K562 (cell line): Measurements from ENCODE around the gene SETDB2. TPM values are rescaled to one million over a fixed set of nuclear protein-coding genes. Genes with fewer than 3 reads are reported as not detected.

Experiments used
- ARID1B ChIP-seq: fragments of 450-650 bp; IDR thresholded peaks from 2 replicates; pipeline ENCODE4 v1.6.1; 2016; ENCODE audit warnings: antibody characterized with exemption, mild to moderate bottlenecking, inconsistent platforms
- BCOR ChIP-seq: fragments of 450-650 bp; IDR thresholded peaks from 2 replicates; pipeline ENCODE4 v1.6.1; 2016
- DDX20 ChIP-seq: fragments of 450-650 bp; IDR thresholded peaks from 2 replicates; pipeline ENCODE4 v1.6.1; 2016; ENCODE audit warnings: missing genetic modification characterization, low read depth, mild to moderate bottlenecking, missing compliant biosample characterization, moderate library complexity
- HDAC3 ChIP-seq: fragments of 450-650 bp; IDR thresholded peaks from 2 replicates; pipeline ENCODE4 v1.6.1; 2018; ENCODE audit warnings: borderline replicate concordance, mild to moderate bottlenecking, moderate library complexity; ENCODE audit not compliant: partially characterized antibody
- NCOR1 ChIP-seq: fragments of 450-650 bp; IDR thresholded peaks from 2 replicates; pipeline ENCODE4 v1.6.1; 2016; ENCODE audit warnings: mild to moderate bottlenecking, moderate library complexity
- SPI1 ChIP-seq: IDR thresholded peaks from 2 replicates; pipeline ENCODE4 v1.6.1; 2011; ENCODE audit warnings: low read depth, low read length, control low read depth, borderline replicate concordance
- ZNF561 ChIP-seq: fragments of 450-650 bp; formaldehyde crosslinking; conservative IDR thresholded peaks from 2 replicates; pipeline ENCODE4 v1.4.0; 2020; ENCODE audit warnings: mild to moderate bottlenecking, moderate library complexity
- ZNF75A ChIP-seq: fragments of 450-650 bp; formaldehyde crosslinking; IDR thresholded peaks from 2 replicates; pipeline ENCODE4 v1.4.0; 2020; ENCODE audit warnings: mild to moderate bottlenecking
- polyA plus RNA-seq, 8 experiments: library from polyadenylated mRNA; depleted of rRNA in 4 of 8; stranded (reverse) in 5 of 8; unstranded in 3 of 8; fragments of >200 nt; fragmentation: Nextera tagmentation in 2 of 8; fragmentation: Illumina TruSeq in 1 of 8; extraction: Ambion mirVana in 2 of 8; extraction: Trizol in 1 of 8; gene quantifications; 2 replicates each; pipeline versions ENCODE4 v1.2.1 to v1.2.3, GENCODE V29; 2011 to 2014; ENCODE audit warnings: inconsistent platforms in 1 of 8, missing spikeins in 1 of 8
- total RNA-seq, 7 experiments: library from RNA; depleted of rRNA in 6 of 7; stranded (reverse); fragments of >200 nt in 6 of 7; fragmentation: Illumina TruSeq in 2 of 7; extraction: Trizol in 2 of 7; gene quantifications; 2 replicates each; pipeline versions ENCODE4 v1.2.1 to v1.2.3, GENCODE V29; 2011 to 2021; ENCODE audit warnings: low replicate concordance in 1 of 7
- TF ChIP-seq, protein P1 (sequence below): fragments of 450-650 bp; IDR thresholded peaks from 2 replicates; pipeline ENCODE4 v1.6.1; 2016; ENCODE audit warnings: mild to moderate bottlenecking, moderate library complexity
- TF ChIP-seq, protein P2 (sequence below): IDR thresholded peaks from 2 replicates; pipeline ENCODE4 v1.6.1; 2011; ENCODE audit warnings: borderline replicate concordance, low read depth, mild to moderate bottlenecking, moderate library complexity, low read length; ENCODE audit not compliant: insufficient read depth, poor library complexity, severe bottlenecking
- TF ChIP-seq, protein P3 (sequence below): fragments of 450-650 bp; IDR thresholded peaks from 2 replicates; pipeline ENCODE4 v1.6.1; 2016

The SETDB2 gene
- total and polyA plus RNA-seq, 9 of the 15 experiments (the other 6 are each of a cell fraction or from before 2014, with no cell fraction given), result 1.0 to 9.0 (median 6.1) TPM

GRCh38 chr13:49400755-49401659 is 43.1 kb upstream of the SETDB2 start (continued):
- TF ChIP-seq, protein P1, sequence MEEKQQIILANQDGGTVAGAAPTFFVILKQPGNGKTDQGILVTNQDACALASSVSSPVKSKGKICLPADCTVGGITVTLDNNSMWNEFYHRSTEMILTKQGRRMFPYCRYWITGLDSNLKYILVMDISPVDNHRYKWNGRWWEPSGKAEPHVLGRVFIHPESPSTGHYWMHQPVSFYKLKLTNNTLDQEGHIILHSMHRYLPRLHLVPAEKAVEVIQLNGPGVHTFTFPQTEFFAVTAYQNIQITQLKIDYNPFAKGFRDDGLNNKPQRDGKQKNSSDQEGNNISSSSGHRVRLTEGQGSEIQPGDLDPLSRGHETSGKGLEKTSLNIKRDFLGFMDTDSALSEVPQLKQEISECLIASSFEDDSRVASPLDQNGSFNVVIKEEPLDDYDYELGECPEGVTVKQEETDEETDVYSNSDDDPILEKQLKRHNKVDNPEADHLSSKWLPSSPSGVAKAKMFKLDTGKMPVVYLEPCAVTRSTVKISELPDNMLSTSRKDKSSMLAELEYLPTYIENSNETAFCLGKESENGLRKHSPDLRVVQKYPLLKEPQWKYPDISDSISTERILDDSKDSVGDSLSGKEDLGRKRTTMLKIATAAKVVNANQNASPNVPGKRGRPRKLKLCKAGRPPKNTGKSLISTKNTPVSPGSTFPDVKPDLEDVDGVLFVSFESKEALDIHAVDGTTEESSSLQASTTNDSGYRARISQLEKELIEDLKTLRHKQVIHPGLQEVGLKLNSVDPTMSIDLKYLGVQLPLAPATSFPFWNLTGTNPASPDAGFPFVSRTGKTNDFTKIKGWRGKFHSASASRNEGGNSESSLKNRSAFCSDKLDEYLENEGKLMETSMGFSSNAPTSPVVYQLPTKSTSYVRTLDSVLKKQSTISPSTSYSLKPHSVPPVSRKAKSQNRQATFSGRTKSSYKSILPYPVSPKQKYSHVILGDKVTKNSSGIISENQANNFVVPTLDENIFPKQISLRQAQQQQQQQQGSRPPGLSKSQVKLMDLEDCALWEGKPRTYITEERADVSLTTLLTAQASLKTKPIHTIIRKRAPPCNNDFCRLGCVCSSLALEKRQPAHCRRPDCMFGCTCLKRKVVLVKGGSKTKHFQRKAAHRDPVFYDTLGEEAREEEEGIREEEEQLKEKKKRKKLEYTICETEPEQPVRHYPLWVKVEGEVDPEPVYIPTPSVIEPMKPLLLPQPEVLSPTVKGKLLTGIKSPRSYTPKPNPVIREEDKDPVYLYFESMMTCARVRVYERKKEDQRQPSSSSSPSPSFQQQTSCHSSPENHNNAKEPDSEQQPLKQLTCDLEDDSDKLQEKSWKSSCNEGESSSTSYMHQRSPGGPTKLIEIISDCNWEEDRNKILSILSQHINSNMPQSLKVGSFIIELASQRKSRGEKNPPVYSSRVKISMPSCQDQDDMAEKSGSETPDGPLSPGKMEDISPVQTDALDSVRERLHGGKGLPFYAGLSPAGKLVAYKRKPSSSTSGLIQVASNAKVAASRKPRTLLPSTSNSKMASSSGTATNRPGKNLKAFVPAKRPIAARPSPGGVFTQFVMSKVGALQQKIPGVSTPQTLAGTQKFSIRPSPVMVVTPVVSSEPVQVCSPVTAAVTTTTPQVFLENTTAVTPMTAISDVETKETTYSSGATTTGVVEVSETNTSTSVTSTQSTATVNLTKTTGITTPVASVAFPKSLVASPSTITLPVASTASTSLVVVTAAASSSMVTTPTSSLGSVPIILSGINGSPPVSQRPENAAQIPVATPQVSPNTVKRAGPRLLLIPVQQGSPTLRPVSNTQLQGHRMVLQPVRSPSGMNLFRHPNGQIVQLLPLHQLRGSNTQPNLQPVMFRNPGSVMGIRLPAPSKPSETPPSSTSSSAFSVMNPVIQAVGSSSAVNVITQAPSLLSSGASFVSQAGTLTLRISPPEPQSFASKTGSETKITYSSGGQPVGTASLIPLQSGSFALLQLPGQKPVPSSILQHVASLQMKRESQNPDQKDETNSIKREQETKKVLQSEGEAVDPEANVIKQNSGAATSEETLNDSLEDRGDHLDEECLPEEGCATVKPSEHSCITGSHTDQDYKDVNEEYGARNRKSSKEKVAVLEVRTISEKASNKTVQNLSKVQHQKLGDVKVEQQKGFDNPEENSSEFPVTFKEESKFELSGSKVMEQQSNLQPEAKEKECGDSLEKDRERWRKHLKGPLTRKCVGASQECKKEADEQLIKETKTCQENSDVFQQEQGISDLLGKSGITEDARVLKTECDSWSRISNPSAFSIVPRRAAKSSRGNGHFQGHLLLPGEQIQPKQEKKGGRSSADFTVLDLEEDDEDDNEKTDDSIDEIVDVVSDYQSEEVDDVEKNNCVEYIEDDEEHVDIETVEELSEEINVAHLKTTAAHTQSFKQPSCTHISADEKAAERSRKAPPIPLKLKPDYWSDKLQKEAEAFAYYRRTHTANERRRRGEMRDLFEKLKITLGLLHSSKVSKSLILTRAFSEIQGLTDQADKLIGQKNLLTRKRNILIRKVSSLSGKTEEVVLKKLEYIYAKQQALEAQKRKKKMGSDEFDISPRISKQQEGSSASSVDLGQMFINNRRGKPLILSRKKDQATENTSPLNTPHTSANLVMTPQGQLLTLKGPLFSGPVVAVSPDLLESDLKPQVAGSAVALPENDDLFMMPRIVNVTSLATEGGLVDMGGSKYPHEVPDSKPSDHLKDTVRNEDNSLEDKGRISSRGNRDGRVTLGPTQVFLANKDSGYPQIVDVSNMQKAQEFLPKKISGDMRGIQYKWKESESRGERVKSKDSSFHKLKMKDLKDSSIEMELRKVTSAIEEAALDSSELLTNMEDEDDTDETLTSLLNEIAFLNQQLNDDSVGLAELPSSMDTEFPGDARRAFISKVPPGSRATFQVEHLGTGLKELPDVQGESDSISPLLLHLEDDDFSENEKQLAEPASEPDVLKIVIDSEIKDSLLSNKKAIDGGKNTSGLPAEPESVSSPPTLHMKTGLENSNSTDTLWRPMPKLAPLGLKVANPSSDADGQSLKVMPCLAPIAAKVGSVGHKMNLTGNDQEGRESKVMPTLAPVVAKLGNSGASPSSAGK, result no peak
- TF ChIP-seq, protein P2, sequence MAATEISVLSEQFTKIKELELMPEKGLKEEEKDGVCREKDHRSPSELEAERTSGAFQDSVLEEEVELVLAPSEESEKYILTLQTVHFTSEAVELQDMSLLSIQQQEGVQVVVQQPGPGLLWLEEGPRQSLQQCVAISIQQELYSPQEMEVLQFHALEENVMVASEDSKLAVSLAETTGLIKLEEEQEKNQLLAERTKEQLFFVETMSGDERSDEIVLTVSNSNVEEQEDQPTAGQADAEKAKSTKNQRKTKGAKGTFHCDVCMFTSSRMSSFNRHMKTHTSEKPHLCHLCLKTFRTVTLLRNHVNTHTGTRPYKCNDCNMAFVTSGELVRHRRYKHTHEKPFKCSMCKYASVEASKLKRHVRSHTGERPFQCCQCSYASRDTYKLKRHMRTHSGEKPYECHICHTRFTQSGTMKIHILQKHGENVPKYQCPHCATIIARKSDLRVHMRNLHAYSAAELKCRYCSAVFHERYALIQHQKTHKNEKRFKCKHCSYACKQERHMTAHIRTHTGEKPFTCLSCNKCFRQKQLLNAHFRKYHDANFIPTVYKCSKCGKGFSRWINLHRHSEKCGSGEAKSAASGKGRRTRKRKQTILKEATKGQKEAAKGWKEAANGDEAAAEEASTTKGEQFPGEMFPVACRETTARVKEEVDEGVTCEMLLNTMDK, result no peak
- TF ChIP-seq DDX20 (no peak), SPI1 (peak; percentile 68), ZNF561 (CRISPR knock-in tag) (no peak), ZNF75A (CRISPR knock-in tag) (no peak), ARID1B (0 out of 2 replicates have a peak, but pooled peaks have one; percentile 24), BCOR (no peak), HDAC3 (no peak), NCOR1 (peak; percentile 26; the same call in 1 of the 2 replicates)
- TF ChIP-seq, protein P3, sequence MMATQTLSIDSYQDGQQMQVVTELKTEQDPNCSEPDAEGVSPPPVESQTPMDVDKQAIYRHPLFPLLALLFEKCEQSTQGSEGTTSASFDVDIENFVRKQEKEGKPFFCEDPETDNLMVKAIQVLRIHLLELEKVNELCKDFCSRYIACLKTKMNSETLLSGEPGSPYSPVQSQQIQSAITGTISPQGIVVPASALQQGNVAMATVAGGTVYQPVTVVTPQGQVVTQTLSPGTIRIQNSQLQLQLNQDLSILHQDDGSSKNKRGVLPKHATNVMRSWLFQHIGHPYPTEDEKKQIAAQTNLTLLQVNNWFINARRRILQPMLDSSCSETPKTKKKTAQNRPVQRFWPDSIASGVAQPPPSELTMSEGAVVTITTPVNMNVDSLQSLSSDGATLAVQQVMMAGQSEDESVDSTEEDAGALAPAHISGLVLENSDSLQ, result peak; percentile 16; the same call in 1 of the 2 replicates
